ENCODE measurements around the gene RPS6KA4. TPM values are rescaled to one million over a fixed set of nuclear protein-coding genes. Genes with fewer than 3 reads are reported as not detected.

RPS6KA4 gene
- polyA plus RNA-seq, 1 of the 3 experiments (the other 2 are of a cell fraction): 43.4 TPM

GRCh38 chr11:64338716-64339115, 20.2 kb upstream of the RPS6KA4 start:
- H3K9ac ChIP-seq: no peak overlapping the region
- no peaks in the 10 kb centered on the region for H3K9me3 ChIP-seq
- POLR2A ChIA-PET: no interaction called here
- no peak overlapping the region for H3K4me3 ChIP-seq (ENCODE audit: low read depth in 2 of 2, low read length in 1 of 2)
- 82% methylated on average over 7 of the region's 8 CpGs for WGBS (ENCODE audit: low lambda C conversion rate)
- no peak for TF ChIP-seq MXI1 (IDR thresholded peaks at IDR 0.05; ENCODE audit: low read depth, low read length)
- TF ChIP-seq TEAD4 (IDR thresholded peaks at IDR 0.05; ENCODE audit: borderline replicate concordance, insufficient read depth): no peak
- no peak for TF ChIP-seq NRF1 (IDR thresholded peaks at IDR 0.05; ENCODE audit: low read depth, low read length)
- no peak for TF ChIP-seq ELF1 (IDR thresholded peaks at IDR 0.05)
- TF ChIP-seq, protein P1, sequence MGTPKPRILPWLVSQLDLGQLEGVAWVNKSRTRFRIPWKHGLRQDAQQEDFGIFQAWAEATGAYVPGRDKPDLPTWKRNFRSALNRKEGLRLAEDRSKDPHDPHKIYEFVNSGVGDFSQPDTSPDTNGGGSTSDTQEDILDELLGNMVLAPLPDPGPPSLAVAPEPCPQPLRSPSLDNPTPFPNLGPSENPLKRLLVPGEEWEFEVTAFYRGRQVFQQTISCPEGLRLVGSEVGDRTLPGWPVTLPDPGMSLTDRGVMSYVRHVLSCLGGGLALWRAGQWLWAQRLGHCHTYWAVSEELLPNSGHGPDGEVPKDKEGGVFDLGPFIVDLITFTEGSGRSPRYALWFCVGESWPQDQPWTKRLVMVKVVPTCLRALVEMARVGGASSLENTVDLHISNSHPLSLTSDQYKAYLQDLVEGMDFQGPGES (IDR thresholded peaks at IDR 0.05; ENCODE audit: low read depth, low read length): no peak
- TF ChIP-seq JUND (IDR thresholded peaks at IDR 0.05): no peak
- TF ChIP-seq PBX3 (IDR thresholded peaks at IDR 0.05): no peak
- TF ChIP-seq FOXM1 (IDR thresholded peaks at IDR 0.05; ENCODE audit: low read depth): no peak
- TF ChIP-seq RXRA (IDR thresholded peaks at IDR 0.05; ENCODE audit: borderline replicate concordance, low read depth): no peak
- TF ChIP-seq, protein P2, sequence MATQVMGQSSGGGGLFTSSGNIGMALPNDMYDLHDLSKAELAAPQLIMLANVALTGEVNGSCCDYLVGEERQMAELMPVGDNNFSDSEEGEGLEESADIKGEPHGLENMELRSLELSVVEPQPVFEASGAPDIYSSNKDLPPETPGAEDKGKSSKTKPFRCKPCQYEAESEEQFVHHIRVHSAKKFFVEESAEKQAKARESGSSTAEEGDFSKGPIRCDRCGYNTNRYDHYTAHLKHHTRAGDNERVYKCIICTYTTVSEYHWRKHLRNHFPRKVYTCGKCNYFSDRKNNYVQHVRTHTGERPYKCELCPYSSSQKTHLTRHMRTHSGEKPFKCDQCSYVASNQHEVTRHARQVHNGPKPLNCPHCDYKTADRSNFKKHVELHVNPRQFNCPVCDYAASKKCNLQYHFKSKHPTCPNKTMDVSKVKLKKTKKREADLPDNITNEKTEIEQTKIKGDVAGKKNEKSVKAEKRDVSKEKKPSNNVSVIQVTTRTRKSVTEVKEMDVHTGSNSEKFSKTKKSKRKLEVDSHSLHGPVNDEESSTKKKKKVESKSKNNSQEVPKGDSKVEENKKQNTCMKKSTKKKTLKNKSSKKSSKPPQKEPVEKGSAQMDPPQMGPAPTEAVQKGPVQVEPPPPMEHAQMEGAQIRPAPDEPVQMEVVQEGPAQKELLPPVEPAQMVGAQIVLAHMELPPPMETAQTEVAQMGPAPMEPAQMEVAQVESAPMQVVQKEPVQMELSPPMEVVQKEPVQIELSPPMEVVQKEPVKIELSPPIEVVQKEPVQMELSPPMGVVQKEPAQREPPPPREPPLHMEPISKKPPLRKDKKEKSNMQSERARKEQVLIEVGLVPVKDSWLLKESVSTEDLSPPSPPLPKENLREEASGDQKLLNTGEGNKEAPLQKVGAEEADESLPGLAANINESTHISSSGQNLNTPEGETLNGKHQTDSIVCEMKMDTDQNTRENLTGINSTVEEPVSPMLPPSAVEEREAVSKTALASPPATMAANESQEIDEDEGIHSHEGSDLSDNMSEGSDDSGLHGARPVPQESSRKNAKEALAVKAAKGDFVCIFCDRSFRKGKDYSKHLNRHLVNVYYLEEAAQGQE (IDR thresholded peaks at IDR 0.05; ENCODE audit: low read depth, low read length): no peak
- no peak for TF ChIP-seq RCOR1 (IDR thresholded peaks at IDR 0.05; ENCODE audit: low read length)
- TF ChIP-seq, protein P3, sequence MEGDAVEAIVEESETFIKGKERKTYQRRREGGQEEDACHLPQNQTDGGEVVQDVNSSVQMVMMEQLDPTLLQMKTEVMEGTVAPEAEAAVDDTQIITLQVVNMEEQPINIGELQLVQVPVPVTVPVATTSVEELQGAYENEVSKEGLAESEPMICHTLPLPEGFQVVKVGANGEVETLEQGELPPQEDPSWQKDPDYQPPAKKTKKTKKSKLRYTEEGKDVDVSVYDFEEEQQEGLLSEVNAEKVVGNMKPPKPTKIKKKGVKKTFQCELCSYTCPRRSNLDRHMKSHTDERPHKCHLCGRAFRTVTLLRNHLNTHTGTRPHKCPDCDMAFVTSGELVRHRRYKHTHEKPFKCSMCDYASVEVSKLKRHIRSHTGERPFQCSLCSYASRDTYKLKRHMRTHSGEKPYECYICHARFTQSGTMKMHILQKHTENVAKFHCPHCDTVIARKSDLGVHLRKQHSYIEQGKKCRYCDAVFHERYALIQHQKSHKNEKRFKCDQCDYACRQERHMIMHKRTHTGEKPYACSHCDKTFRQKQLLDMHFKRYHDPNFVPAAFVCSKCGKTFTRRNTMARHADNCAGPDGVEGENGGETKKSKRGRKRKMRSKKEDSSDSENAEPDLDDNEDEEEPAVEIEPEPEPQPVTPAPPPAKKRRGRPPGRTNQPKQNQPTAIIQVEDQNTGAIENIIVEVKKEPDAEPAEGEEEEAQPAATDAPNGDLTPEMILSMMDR (IDR thresholded peaks at IDR 0.05): no peak
- peaks cover 0 to 4% of the 10 kb centered on the region in 2 experiments; a peak in 1 of 4 replicates for H3K4me1 ChIP-seq (ENCODE audit: control insufficient read depth in 1 of 2, insufficient read depth in 2 of 2, low read depth in 1 of 2, low read length in 1 of 2)
- H3F3A ChIP-seq (replicated peaks; ENCODE audit: insufficient read depth): peaks cover 5% of the 10 kb centered on the region
- H3K9me2 ChIP-seq: no peaks in the 10 kb centered on the region
- DNase-seq: no peak
- no peak overlapping the region for H2AFZ ChIP-seq (ENCODE audit: low read depth)
- CTCF ChIA-PET: interaction anchor here (1.2 kb wide), 1 partner anchor 16 kb away, joined by 3 read pairs; no protein-coding TSS in a partner anchor
- no peaks in the 10 kb centered on the region for H4K20me1 ChIP-seq (ENCODE audit: insufficient read depth)
- no peak overlapping the region for H3K4me2 ChIP-seq
- no peaks in the 10 kb centered on the region for H3K27me3 ChIP-seq (ENCODE audit: insufficient read depth)
- H3K27ac ChIP-seq (ENCODE audit: low read depth in 2 of 2, low read length in 1 of 2): no peak overlapping the region
- no peaks in the 10 kb centered on the region for H3K79me2 ChIP-seq (ENCODE audit: insufficient read depth)
- no peaks in the 10 kb centered on the region for H3K36me3 ChIP-seq (replicated peaks in 1 of 2; ENCODE audit: control insufficient read depth in 1 of 2, insufficient read depth in 2 of 2, low read length in 1 of 2)

Data from SK-N-SH (cell line).